Fibroblast of skin of right biceps (primary cell): ENCODE results near the gene HLCS.
"Not testable (repeated sequence)": the region's sequence is repeated elsewhere in the genome, so short reads cannot be mapped to it uniquely, and the experiment has no call there.

Experiments used
- DNase-seq: peaks from one replicate; pipeline ENCODE4 v3.0.0-alpha.2; 2013

HLCS gene

GRCh38 chr21:36955783-36956182 is 10.7 kb downstream of the HLCS start:
- DNase-seq = no peak

GRCh38 chr21:36952331-36952730 is 14.1 kb downstream of the HLCS start:
- DNase-seq = not testable (repeated sequence)

- DNase-seq = no peak
These were observed 17.0 kb downstream of the HLCS start for GRCh38 chr21:36949171-36950141.

GRCh38 chr21:36948686-36949085 is 17.8 kb downstream of the HLCS start:
- DNase-seq = no peak

GRCh38 chr21:36946949-36947356 is 19.5 kb downstream of the HLCS start:
- no peak for DNase-seq

GRCh38 chr21:36945496-36946138 is 20.9 kb downstream of the HLCS start:
- peak; percentile 23 for DNase-seq

GRCh38 chr21:36936361-36937135 is 29.9 kb downstream of the HLCS start:
- DNase-seq = no peak

- DNase-seq = no peak
These were observed 31.5 kb downstream of the HLCS start for GRCh38 chr21:36934864-36935420.

- DNase-seq = no peak
These were observed 34.2 kb downstream of the HLCS start for GRCh38 chr21:36932161-36932816.

GRCh38 chr21:36929622-36930021 is 36.8 kb downstream of the HLCS start:
- no peak for DNase-seq

- no peak for DNase-seq
These were observed 37.5 kb downstream of the HLCS start for GRCh38 chr21:36928960-36929359.

- DNase-seq = peak; percentile 94
These were observed 38.8 kb downstream of the HLCS start for GRCh38 chr21:36927719-36928117.

GRCh38 chr21:36926989-36927718 is 39.3 kb downstream of the HLCS start:
- DNase-seq = no peak

GRCh38 chr21:36923270-36923669 is 43.2 kb downstream of the HLCS start:
- DNase-seq = peak; percentile 34

GRCh38 chr21:36922861-36923260 is 43.6 kb downstream of the HLCS start:
- no peak for DNase-seq

- no peak for DNase-seq
These were observed 48.2 kb downstream of the HLCS start for GRCh38 chr21:36918291-36918690.

GRCh38 chr21:36917471-36918158 is 48.9 kb downstream of the HLCS start:
- peak; percentile 59 for DNase-seq

- no peak for DNase-seq
These were observed 49.8 kb downstream of the HLCS start for GRCh38 chr21:36916718-36917117.

- no peak for DNase-seq
These were observed 50.7 kb downstream of the HLCS start for GRCh38 chr21:36915696-36916245.

GRCh38 chr21:36915014-36915695 is 51.3 kb downstream of the HLCS start:
- DNase-seq = no peak
